Loucy (cell line): ENCODE data around the gene DUSP14.

Experiments used
- H2AFZ ChIP-seq: fragments of 200-600 bp; sonication (generic); 2 replicates; pipeline ENCODE4 v1.6.0; 2016; ENCODE audit warnings: antibody characterized with exemption, mild to moderate bottlenecking, low read length, moderate library complexity
- H3F3A ChIP-seq: fragments of 200-600 bp; 2 replicates; pipeline ENCODE4 v1.6.0; 2016; ENCODE audit warnings: antibody characterized with exemption, low read depth, mild to moderate bottlenecking
- H3K27me3 ChIP-seq: fragments of 200-600 bp; sonication (generic); 2 replicates; pipeline ENCODE4 v1.6.1; 2014; ENCODE audit warnings: low read length, mild to moderate bottlenecking; ENCODE audit not compliant: insufficient read depth, poor library complexity, severe bottlenecking
- H3K36me3 ChIP-seq: fragments of 200-600 bp; sonication (generic); 2 replicates; pipeline ENCODE4 v1.6.1; 2016; ENCODE audit warnings: low read length; ENCODE audit not compliant: insufficient read depth
- H3K4me1 ChIP-seq: fragments of 200-600 bp; sonication (generic); 2 replicates; pipeline ENCODE4 v1.5.1; 2014; ENCODE audit warnings: low read length, mild to moderate bottlenecking; ENCODE audit not compliant: insufficient read depth, poor library complexity, severe bottlenecking
- H3K4me2 ChIP-seq: fragments of 200-600 bp; sonication (generic); 2 replicates; pipeline ENCODE4 v1.6.0; 2014; ENCODE audit warnings: antibody characterized with exemption, low read length, low read depth, mild to moderate bottlenecking; ENCODE audit not compliant: poor library complexity, severe bottlenecking
- H3K4me3 ChIP-seq: fragments of 200-600 bp; sonication (generic); 2 replicates; pipeline ENCODE4 v1.5.1; 2014; ENCODE audit warnings: low read length, mild to moderate bottlenecking, mixed read lengths; ENCODE audit not compliant: poor library complexity, severe bottlenecking
- H3K79me2 ChIP-seq: fragments of 200-600 bp; sonication (generic); 2 replicates; pipeline ENCODE4 v1.6.1; 2014; ENCODE audit warnings: low read length; ENCODE audit not compliant: insufficient read depth
- H3K9ac ChIP-seq: fragments of 200-600 bp; sonication (generic); 2 replicates; pipeline ENCODE4 v1.6.0; 2014; ENCODE audit warnings: mild to moderate bottlenecking, low read depth, low read length, moderate library complexity; ENCODE audit not compliant: poor library complexity, severe bottlenecking
- H3K9me2 ChIP-seq: fragments of 200-600 bp; sonication (generic); replicated peaks from 2 replicates; pipeline ENCODE4 v1.6.1; 2016; ENCODE audit warnings: low read depth, low read length, mixed read lengths
- H3K9me3 ChIP-seq: fragments of 200-600 bp; sonication (generic); 2 replicates; pipeline ENCODE4 v1.6.1; 2014; ENCODE audit warnings: mild to moderate bottlenecking, antibody characterized with exemption, low read length, low read depth; ENCODE audit not compliant: insufficient read depth
- H4K20me1 ChIP-seq: fragments of 200-600 bp; sonication (generic); 2 replicates; pipeline ENCODE4 v1.6.0; 2014; ENCODE audit warnings: antibody characterized with exemption, low read length, mild to moderate bottlenecking; ENCODE audit not compliant: insufficient read depth, poor library complexity, severe bottlenecking
- CTCF ChIP-seq: fragments of 200-600 bp; sonication (generic); conservative IDR thresholded peaks from 2 replicates; pipeline ENCODE4 v1.5.1; 2014; ENCODE audit warnings: mild to moderate bottlenecking, antibody characterized with exemption, low read length
- EZH2phosphoT487 ChIP-seq: fragments of 200-600 bp; IDR thresholded peaks from 2 replicates; pipeline ENCODE4 v1.6.1; 2018; ENCODE audit warnings: antibody characterized with exemption, mild to moderate bottlenecking, moderate library complexity, borderline replicate concordance

Gene DUSP14

GRCh38 chr17:37488607-37489196 is 989 bp upstream of the DUSP14 start:
- Histone ChIP-seq H3K4me2 (peak overlapping the region; percentile 98), H3K4me3 (peak overlapping the region; percentile 93), H3K9ac (peak overlapping the region; percentile 85), H3F3A (0 out of 2 replicates have a peak, but pooled peaks cover 3% of the 10 kb centered on the region), H3K9me2 (no peaks in the 10 kb centered on the region), H3K79me2 (peaks cover 34% of the 10 kb centered on the region), H3K4me1 (peaks cover 35% of the 10 kb centered on the region), H2AFZ (peak overlapping the region; percentile 99), H3K9me3 (no peaks in the 10 kb centered on the region), H4K20me1 (peaks cover 21% of the 10 kb centered on the region), H3K36me3 (no peaks in the 10 kb centered on the region), H3K27me3 (no peaks in the 10 kb centered on the region)
- TF ChIP-seq EZH2phosphoT487 (no peak), CTCF (no peak)

- no peaks in the 10 kb centered on the region for H3K9me3 ChIP-seq
- peak overlapping the region; percentile 89 for H3K4me3 ChIP-seq
- 0 out of 2 replicates have a peak, but pooled peaks cover 3% of the 10 kb centered on the region for H3F3A ChIP-seq
- peak overlapping the region; percentile 20; the same call in 1 of the 2 replicates for H2AFZ ChIP-seq
- peak overlapping the region; percentile 76 for H3K9ac ChIP-seq
- H3K27me3 ChIP-seq = no peaks in the 10 kb centered on the region
- peaks cover 35% of the 10 kb centered on the region for H3K4me1 ChIP-seq
- H3K36me3 ChIP-seq = no peaks in the 10 kb centered on the region
- TF ChIP-seq CTCF (peak; percentile 44), EZH2phosphoT487 (no peak)
- peak overlapping the region; percentile 83 for H3K4me2 ChIP-seq
- peaks cover 48% of the 10 kb centered on the region for H3K79me2 ChIP-seq
- H3K9me2 ChIP-seq = no peaks in the 10 kb centered on the region
- H4K20me1 ChIP-seq = peaks cover 21% of the 10 kb centered on the region
Measured at GRCh38 chr17:37490022-37490587, 414 bp downstream of the DUSP14 start.

GRCh38 chr17:37490638-37491614 is 1.2 kb downstream of the DUSP14 start:
- TF ChIP-seq CTCF (no peak), EZH2phosphoT487 (no peak)
- H3K27me3 ChIP-seq = no peaks in the 10 kb centered on the region
- H3K4me1 ChIP-seq = peaks cover 35% of the 10 kb centered on the region
- H3K9me2 ChIP-seq = no peaks in the 10 kb centered on the region
- peak overlapping the region; percentile 89 for H3K4me3 ChIP-seq
- no peaks in the 10 kb centered on the region for H3K9me3 ChIP-seq
- H3K4me2 ChIP-seq = peak overlapping the region; percentile 83
- H2AFZ ChIP-seq = peak overlapping the region; percentile 55
- H4K20me1 ChIP-seq = peaks cover 21% of the 10 kb centered on the region
- H3K9ac ChIP-seq = peak overlapping the region; percentile 76
- H3K79me2 ChIP-seq = peaks cover 52% of the 10 kb centered on the region
- 0 out of 2 replicates have a peak, but pooled peaks cover 3% of the 10 kb centered on the region for H3F3A ChIP-seq
- H3K36me3 ChIP-seq = no peaks in the 10 kb centered on the region
